NCI-H446 (cell line): ENCODE measurements around the gene GABRA1.
A peak's percentile ranks its signal among the peaks of the same experiment; 100 is the strongest.

Experiments used
- DNase-seq, 2 experiments: peaks; one replicate each; lab custom pipeline; 2025; lab: John Stamatoyannopoulos, UW

The GABRA1 gene

DNA sequence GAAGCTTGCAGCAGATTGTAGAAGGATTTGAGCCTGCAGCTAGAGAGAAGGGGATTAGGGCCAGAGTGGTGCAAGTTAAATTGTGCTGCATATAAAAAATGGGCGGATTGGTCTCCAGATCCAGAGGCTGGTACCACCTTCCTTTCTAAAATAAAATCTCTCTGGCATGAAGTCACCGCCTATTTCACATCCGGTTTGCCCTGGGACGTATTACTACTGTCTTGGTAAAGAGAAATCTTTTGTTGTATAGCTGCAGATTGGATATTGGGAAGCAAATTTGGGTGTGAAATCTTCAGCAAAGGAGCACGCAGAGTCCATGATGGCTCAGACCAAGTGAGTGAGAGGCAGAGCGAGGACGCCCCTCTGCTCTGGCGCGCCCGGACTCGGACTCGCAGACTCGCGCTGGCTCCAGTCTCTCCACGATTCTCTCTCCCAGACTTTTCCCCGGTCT is at the start of gene GABRA1:
Gene GABRA1, plus strand, starts transcription at position 180 of the 451 bp plus-strand sequence. CDS start 2,691 bp downstream, outside the sequence.
- DNase-seq = peak; percentile 48 to 62

DNA sequence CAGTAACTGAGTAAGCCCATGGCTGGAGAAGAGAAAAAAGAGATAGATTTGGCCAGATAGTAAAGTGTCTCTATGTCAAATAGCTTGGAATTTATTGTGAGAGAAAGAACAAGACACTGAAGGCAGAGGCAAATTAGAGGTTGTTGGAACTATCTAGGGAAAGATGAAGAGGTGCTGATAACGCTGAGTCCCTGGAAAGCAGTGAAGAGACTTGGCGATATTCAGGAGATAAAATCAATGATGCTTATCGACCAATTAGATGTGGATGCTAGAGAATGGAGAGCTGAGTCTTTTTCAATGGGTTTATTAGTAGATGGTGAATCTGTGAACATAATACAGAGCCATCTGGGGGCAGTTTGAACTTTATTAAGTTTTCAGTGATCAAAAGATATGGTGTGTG is 48.6 kb upstream of the GABRA1 start:
- no peak for DNase-seq

DNA sequence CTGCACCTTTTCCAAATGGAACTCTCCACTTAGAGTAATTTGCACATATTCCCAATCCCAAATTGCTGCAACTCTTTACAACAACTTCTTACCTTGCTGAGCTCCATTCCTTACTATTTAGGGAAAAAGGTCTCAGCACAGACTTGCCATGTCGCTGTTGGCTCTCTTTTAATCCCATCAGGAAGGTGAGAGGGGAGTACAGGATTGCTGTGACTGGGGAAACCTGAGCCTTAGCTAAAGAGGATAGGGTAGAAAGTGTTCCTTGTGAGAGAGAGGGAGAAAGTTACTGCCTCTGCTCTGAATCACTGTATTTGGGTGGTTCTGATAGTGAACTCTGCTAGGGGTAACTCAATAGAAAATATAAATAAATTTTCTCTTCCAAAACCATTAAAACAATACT is 43.7 kb upstream of the GABRA1 start:
- DNase-seq = no peak

DNA sequence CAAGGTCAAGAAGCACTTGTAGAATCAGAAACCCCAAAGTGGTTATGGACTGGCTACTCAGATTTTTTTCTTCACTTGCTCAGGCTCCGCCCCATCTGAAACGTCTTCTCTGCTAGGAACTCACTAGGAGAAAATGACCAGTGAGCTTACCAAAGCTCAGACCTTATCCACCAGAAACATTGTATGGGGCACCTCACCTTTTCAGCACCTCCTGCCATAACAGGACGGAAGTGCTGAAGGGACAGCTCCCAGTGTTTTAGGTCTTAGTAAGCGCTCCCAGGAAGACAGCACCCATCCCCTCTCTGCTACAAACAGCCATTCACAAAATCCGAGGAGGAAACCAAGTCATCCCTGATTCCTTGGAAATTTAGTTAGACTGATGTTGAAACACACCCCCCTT is 1.2 kb upstream of the GABRA1 start:
- DNase-seq = peak in 1 of 2 experiments; percentile 10

DNA sequence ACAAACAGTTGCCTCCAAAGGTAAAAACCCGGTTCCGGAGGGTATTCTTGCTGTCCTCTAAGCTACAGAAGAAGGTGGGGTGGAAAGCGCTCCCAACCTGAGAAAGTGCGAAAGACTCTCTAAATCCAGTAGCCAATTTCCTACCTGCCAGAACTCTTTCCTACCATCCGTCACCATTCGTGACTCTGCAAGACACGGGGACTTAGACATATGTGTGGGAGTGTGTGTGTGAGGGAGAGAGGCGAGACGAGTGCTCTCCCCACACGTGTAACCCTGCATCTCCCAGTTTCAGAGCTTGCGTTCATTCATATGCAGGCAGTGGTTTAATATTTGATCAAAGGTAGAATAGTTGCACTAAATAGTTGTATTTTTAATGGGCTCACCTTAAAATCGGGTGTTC is 473 bp upstream of the GABRA1 start:
- DNase-seq = no peak

DNA sequence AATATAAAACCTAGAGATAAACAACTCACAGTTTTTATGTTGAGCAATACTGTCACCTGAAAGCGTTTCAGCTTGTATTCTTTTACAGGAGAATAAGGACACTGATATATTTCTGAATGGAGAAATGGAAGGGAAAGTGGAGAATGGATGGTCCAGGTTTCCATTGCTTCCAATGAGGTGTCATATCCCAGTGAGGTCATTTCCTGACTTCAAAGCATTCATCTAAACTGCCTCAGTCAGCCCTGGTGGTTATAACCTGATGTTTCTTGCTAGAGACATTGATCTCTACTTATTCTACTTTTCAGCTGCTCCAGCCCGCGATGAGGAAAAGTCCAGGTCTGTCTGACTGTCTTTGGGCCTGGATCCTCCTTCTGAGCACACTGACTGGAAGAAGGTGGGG is 2.6 kb downstream of the GABRA1 start:
- DNase-seq = peak; percentile 9 to 18

DNA sequence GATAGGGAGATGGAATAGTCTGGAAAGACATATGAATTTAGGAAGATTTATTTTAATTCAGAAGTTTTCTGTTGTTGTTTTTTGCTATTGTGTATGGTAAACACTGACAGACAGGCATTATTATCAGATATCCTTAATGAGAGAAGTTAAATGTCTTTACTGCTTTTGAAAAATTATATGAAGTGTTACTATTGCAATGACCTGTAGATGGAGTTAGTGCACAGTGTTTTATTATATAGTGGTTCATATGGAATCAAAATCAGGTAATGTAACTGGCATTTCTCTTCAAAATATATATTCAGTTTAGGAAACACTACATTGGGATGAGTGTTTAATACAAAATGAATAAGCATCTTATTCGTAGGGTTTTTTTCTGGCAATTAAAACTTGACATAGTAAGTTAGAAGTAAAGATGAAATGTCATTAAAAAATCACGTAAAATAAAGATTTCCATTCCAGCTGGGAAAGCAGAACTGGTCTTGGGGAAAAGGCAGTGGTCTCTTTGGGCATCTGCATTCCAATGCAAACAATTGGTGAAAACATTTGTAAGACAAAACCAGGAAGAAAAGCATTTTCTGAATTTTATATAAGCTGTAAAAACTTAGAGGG is 3.9 kb downstream of the GABRA1 start:
- DNase-seq = peak; percentile 27 to 34

DNA sequence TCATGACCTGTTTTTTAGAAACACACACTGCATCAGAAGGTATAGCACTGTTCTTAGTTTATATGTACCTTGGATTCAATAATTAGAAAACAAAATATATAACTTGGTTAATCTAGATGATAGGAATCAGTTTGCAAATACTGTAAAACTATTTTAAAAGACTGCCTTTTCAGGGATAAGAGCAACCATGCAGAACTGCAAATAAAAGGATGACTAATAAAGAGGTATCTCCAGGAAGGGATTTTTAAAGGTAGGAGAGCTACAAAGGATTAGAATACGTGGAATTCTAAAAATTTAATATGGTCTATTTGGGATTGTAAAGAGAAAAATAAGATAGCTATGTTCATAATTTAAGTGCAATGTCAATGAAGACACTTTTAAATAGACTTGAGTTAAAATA is 9.4 kb downstream of the GABRA1 start:
- no peak for DNase-seq

DNA sequence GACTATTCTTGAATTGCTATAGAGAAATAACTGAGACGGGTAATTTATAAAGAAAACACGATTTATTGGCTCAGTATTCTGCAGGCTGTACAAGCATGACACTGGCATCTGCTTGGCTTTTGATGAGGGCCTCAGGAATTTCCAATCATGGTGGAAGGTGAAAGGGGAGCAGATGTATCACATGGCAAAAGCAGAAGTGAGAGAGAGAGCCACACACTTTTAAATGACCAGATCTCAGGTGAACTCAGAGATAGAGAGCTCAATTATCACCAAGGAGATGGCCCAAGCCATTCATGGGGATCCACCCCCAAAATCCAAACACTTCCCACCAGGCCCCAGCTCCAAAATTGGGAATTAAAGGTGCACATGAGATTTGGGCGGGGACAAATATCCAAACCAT is 15.3 kb downstream of the GABRA1 start:
- no peak for DNase-seq

DNA sequence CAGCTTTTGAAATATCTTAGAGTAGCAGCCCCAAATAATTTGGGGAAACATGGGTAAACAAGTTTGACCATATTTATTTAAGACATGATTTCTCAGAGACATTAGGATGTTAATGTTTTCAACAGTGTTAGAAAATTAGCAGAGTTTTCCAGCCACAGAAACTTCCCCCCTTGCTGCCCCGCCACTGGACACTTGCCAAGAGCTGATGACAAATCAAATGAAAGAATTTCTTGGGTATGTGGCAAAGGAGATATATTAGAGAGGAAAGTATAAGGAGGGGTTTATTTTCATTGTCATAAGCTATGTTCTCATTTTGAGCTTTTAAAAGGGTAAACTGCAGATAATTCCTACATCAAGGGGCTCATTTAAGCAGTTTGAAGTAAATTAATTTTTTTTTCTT is 15.9 kb downstream of the GABRA1 start:
- DNase-seq = no peak

DNA sequence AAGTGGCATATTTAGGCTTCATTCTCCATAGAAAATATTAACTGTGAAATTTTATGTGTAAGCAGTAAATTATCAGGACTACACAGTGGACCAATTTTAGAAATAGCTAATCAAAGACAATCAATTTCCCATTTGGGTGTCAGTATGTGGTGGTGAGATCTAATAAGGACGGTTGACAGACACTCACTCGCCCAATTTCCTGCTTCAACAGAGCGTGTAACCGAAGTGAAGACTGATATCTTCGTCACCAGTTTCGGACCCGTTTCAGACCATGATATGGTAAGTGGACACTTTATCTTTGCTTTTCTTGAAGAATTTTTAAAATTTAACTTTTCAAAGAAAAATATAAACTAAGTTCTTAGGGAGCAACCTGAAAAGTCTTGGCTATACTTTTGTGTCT is 17.6 kb downstream of the GABRA1 start:
- DNase-seq = no peak

DNA sequence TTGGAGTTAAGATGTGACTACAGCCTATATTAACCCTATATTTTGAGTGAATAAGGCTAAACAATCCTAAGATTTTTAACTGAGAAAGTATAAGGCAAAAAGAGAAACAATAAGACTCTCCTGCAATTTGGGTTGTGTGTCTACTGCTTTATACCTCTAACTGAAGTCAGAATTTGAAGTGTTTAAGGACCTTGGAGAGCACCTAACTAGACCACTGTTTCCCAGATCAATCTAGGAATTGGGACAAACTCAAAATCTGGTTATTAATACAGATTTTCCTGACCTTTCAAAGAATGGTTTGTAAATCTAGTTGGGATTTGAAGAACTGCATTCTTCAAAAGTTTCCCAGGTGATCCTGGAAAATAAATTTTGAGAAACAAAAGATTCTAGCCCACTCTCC is 42.1 kb downstream of the GABRA1 start:
- DNase-seq = no peak

DNA sequence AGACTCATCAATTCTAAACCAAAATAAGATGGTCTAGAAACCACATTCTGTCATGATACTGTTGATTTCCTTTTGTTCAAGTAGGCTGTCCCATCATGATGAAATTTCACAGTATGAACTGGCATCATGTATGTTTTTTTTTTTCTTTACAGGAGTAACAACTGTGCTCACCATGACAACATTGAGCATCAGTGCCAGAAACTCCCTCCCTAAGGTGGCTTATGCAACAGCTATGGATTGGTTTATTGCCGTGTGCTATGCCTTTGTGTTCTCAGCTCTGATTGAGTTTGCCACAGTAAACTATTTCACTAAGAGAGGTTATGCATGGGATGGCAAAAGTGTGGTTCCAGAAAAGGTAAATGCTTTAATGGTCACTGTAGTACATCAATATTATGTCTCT is 47.6 kb downstream of the GABRA1 start:
- DNase-seq = no peak

DNA sequence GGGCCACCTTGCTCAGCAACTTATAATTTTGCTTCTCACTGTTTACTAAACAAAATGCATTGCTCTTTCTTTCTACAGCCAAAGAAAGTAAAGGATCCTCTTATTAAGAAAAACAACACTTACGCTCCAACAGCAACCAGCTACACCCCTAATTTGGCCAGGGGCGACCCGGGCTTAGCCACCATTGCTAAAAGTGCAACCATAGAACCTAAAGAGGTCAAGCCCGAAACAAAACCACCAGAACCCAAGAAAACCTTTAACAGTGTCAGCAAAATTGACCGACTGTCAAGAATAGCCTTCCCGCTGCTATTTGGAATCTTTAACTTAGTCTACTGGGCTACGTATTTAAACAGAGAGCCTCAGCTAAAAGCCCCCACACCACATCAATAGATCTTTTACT is 49.1 kb downstream of the GABRA1 start:
- DNase-seq = no peak

DNA sequence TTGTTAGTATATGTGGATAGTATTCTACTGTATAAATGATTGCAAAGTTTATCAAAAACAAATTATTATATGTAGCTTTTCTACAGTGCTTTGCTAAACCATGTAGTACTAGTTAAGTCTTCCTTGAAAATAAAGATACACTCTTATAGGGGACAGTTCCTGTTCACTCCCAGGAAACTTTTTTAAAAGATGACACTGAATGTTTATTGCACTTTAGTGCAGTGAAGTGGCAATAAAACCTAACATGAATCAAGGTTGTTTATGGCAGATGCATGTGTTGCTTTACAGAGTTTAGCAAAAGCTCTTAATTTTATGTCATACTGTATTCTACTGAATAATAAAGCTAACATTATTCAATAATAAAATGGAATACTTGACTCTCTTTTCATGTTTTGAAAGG is 51.7 kb downstream of the GABRA1 start:
- DNase-seq = no peak

DNA sequence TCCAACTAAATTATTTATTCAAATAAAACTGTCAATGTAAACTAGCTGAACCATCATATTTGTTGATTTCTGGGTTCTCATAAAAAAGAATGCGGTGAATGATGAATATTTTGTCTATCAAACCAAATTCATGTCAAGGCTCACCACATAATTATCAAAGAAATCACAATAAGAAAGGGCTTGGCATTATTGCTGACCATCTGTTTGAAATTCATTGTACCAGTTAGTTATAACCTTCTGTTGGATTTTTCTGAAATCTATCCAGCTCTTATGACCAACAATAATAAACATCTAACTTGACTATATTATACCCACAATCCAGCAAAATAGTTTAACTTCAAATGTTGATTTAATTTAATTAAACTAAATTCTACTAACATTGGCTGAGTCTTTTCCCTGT is 53.1 kb downstream of the GABRA1 start:
- DNase-seq = peak in 1 of 2 experiments; percentile 7

DNA sequence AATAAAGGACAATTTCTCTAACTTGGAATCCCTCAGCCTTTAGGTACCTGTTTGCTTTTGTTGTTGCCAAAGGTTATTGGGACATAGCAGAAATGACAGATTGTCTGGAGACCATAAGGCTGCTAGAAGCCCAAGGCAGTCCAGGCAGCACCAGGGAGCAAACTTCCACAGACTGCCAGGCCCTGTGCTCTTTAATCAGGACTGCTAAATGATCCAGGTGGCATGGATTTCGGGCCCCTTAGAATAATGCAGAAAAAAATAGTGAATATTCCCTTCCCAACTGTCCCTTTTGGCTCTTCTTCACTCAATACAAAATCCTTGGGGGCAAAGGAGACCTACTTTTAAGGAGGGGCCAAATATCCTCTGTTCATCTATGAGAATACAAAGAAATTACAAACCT is 73.9 kb downstream of the GABRA1 start:
- no peak for DNase-seq

DNA sequence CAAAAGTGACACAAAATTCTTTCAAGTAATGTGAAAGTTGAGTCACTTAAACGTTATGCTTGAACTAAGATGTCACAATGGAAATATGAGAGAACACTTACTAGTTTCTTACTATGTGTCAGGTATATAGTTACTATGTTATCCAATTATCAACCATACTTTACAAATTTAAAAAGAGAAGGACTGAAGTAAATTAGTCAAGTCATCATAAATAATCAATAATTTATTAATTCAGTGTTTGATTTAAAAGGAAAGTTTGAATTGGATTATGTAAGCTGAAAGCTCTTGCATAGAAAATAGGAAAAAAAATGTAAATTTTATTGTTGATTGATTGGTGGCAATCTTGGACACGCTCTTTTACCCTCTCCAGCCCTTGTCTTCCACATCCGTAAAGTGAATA is 76.3 kb downstream of the GABRA1 start:
- DNase-seq = no peak

DNA sequence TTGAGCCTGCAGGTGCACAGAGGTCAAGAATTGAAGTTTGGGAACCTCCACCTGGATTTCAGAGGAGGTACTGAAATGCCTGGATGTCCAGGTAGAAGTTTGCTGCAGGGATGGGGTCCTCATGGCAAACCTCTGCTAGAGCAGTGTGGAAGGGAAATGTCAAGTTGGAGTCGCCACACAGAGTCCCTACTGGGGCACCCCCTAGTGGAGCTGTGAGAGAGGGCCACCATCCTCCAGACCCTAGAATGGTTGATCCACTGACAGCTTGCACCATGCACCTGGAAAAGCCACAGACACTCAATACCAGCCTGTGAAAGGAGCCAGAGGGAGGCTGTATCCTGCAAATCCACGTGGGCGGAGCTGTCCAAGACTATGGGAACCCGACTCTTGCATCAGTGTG is 78.0 kb downstream of the GABRA1 start:
- DNase-seq = no peak

DNA sequence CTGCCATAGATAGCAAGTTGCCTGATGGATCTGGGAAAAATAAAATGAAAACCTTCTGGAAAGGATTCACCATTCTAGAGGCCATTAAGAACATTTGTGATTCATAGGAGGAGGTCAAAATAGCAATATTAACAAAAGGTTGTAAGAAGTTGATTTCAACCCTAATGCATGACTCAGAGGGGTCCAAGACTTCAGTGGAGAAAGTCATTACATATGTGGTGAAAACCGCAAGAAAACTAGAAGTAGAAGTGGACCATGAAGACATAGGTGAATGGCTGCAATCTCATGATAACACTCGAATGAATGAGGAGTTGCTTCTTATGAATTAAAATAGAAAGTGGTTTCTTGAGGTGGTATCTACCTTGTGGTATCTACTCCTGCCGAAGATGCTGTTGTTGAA is 86.6 kb downstream of the GABRA1 start:
- DNase-seq = no peak

DNA sequence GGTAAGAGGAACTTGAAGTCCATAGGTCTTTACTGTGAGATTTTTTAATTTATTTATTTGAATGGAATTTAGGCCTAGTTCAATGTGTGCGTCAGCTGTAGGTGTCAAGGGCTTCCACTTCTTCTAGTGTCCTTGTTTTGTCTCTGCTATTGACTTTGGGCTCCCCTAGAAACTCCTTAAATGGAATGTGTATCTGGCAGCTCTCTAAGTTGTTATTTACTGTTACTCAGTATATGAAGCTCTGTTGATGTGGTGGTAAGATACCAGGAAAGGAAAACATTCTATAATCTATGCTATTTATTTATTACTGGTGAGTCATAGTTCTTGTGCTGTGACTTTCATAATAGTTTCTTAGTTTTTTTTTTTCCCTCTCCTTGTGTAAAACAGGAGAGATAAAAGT is 97.1 kb downstream of the GABRA1 start:
- no peak for DNase-seq

DNA sequence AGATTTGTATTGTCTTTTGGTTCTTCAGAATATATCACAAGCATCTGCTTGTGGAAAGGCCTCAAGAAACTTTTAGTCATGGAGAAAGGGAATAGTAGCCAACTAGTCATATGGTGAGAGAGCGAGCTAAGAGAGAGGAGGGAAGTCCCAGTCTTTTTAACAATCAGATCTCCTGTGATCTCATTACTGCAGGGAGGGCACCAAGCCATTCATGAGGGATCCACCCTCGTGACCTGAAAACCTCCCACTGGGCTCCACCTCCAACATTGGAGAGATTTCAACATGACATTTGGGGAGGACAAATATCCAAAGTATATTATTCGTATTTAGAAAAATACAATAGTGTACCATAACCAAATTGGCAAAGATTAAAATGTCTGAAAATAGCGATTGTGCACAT is 99.0 kb downstream of the GABRA1 start:
- DNase-seq = no peak
